GM21576 (cell line): ENCODE data around the gene PHYHIPL.
"Not testable (repeated sequence)": the region's sequence is repeated elsewhere in the genome, so short reads cannot be mapped to it uniquely, and the experiment has no call there.

ENCODE experiments used
- ATAC-seq: cut with Tn5 transposase; IDR thresholded peaks from one replicate; pipeline ENCODE4 v1.9.1; 2021; ENCODE audit warnings: mild to moderate bottlenecking, moderate library complexity; ENCODE audit not compliant: unreplicated experiment

Gene PHYHIPL

DNA sequence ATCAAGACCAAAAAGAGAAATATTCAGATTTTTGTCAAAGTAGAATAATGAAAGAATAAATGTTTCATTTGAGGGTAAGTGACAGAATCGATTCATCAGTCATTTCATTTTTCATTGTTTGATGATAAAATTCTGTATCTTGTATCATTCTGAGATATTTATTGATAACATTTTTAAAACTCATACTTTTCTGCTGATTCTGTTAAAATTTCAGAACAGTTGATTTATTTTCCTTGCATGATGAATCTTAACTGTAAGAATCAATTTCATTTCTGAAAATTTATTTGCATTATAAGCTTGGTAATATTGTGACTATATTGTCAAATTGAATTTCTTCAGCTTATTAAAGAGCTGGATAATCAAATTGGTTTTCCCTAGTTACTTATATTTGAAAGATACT lies 13.9 kb downstream of the PHYHIPL start:
- no peak for ATAC-seq

DNA sequence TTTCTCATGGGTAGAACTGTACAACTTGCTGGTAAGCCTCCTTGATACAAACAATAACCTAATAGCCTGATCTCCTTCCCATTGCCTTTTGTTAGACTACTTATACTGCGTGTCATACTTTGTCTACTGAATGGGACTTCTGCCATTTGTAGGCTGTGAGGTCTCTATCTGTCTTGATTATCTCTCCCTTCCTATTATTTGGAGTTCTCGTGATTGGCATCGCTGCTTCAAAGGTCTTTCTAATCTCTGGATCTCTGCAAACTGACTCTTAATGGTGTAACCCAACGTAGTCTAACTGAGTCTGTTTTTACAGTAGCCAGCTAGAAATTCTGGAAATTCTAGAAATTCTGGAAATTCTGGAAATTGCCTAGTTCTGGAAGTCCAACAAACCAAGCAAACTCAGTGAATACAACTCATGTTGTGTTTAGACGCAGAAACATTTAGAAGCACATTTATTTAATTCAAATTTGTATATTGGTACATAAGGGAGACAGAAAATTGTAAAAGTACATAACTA lies 29.8 kb downstream of the PHYHIPL start:
- ATAC-seq, result no peak

- no peak for ATAC-seq
Measured at GRCh38 chr10:59212301-59212798, 35.9 kb downstream of the PHYHIPL start.

GRCh38 chr10:59214160-59214559 lies 37.7 kb downstream of the PHYHIPL start:
- ATAC-seq, result no peak

GRCh38 chr10:59216178-59216869 lies 39.9 kb downstream of the PHYHIPL start:
- no peak for ATAC-seq

- no peak for ATAC-seq
Measured at GRCh38 chr10:59222788-59223187, 46.3 kb downstream of the PHYHIPL start.

DNA sequence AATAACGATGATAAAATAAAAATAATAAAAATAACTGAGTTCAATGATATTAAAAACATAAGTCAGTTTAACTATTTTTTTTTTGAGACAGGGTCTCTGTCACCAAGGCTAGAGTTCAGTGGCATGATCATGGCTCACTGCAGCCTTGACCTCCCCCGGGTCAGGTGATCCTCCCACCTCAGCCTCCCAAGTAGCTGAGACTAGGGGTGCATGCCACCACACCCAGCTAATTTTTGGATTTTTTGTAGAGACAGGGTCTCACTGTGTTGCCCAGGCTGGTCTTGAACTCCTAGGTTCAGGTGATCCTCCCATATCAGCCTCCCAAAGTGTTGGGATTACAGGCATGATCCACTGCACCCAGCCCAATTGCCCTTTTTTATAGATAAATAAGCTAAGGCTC lies 47.2 kb downstream of the PHYHIPL start:
- not testable (repeated sequence) for ATAC-seq

DNA sequence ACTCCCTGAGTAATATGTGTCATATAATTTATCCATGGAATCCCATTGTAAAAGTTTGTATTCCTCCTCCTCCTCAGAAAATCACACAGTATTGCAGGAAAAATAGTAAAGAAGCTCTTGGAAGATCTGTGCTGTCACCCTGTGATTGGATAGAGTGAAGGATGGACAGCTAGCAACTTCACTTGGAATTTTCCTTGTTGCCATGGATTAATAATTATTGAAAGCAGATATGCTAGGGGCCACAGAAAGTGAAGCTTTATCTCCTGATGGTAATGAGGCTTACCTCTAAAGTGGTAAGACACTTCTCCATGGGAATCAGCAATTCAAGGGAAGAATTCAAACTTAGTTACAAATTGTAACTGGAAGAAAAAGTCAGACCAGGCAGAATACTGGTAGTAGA lies 48.8 kb downstream of the PHYHIPL start:
- no peak for ATAC-seq

DNA sequence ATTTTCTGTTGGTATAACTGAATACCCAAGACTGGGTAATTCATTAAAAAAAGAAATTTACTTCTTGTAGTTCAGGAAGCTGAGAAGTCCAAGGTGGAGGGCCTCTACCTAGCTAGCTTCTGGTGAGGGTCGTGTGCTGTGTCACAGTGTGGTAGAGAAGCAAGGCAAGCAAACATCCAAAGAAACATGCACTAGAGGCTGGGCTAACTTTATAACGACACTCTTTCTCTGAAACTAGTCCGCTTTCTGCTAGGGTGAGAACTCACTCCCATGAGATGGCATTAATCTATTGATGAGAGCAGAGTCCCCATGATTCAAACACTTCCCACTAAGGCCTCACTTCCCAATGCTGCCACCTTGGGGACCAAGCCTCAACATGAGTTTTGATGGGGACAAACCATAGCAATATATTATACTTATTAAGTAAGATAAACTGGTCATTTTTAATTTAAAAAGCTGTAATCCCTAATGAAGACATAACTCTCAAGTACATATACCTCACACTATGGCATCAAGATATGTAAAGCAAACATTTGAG lies 50.8 kb downstream of the PHYHIPL start:
- no peak for ATAC-seq

DNA sequence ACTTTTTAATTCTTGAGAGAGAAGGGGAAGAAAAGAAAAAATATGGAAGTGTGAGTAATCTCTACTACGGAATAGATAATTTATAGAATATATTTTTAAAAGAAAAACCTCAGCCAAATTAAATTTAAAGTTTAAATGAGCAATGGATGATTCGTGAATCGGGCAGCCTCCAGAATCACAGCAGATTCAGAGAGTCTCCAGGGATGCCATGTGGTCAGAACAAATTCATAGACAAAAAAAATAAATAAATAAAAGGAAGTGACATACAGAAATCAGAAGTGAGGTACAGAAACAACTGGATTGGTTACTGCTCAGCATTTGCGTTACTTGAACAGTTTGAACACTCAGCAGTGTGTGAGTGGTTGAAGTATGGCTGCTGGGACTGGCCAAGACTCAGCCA lies 53.0 kb downstream of the PHYHIPL start:
- no peak for ATAC-seq

DNA sequence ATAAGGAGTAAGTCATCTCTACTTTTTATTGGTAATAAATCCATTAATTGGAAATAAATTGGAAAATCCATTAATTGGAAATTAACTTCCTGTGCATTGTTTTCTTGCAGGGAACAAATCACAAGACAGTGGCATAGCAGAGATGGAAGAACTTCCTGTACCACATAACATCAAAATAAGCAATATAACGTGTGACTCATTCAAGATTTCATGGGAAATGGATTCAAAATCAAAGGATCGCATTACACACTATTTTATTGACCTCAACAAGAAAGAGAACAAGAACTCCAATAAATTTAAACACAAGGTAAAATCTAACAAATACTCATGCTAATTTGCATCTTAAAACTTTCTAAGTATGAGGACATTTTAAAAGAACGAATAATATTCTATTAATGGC lies 57.8 kb downstream of the PHYHIPL start:
- ATAC-seq, result no peak

DNA sequence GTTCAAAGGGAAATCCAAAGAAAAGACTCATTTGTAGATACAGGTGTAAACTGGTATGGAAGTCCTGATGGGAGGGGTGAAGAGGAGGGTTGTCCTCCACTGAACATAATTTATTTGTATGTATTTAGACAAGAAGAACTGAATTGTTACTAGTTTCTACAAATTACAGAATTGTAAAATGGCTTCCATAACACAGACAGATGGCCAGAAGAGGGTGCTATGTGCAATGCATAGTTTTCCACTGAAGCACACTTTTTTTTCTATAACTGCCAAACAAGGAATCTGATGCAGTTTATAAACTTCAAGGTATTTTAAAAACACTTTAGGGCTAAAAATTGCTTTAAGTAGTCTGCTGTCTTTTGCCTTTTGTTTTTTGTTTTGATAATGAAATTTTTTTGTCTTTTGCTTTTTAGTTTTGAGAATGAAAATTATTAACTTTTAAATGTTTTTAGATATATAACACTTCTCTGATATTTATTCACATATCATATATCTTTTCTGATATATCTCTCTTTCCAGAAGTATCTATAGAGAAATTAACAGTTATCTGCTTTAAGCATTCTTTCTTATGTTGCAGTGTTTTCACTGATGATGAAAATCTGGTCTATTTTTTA lies 58.5 kb downstream of the PHYHIPL start:
- no peak for ATAC-seq

DNA sequence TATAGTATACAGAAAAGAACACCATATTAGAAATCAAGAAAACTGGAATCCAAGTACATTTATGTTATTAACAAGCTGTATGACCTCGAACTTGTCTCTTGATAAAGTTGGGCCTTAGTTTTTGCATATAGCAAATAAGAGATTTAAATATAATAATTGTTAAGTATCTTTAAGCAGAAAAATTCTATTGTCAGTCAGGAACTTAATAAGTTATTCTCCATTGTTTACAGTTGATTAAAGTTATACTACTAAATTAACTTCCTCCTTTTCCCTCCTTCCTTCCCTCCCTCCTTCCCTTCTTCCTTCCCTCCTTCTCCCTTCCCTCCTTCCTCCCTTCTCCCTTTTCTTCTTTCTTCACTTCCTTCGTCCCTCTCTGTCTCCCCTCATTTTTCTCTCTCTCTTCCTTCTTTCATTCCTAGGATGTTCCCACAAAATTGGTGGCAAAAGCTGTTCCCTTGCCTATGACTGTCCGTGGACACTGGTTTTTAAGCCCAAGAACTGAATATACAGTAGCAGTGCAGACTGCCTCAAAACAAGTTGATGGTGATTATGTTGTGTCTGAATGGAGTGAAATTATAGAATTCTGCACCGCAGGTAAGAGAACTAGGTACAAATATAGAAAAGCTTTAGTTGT lies 59.7 kb downstream of the PHYHIPL start:
- ATAC-seq, result no peak

- ATAC-seq, result no peak
Measured at GRCh38 chr10:59237775-59238174, 61.3 kb downstream of the PHYHIPL start.

GRCh38 chr10:59239108-59239507 lies 62.7 kb downstream of the PHYHIPL start:
- ATAC-seq, result not testable (repeated sequence)

- ATAC-seq, result no peak
Measured at GRCh38 chr10:59240582-59241183, 64.2 kb downstream of the PHYHIPL start.

DNA sequence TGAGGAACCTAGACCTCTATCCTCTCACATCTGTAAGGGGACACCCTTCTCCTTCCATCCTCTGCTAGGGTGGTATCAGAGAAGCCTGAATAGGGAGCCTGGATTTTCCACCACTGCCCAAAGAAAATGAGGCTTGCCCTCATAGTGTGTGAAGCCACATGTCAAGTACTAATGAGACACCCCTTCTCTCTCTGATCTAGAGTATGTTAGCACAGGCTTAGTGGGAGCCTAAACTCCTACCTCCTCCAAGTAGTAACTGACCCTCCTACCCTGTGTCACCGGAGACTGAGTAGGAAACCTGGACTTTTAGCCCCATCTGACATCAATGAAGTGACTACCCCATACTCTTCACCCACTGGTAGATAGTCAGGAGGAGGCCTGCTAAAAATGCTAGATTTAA lies 65.6 kb downstream of the PHYHIPL start:
- ATAC-seq, result no peak

DNA sequence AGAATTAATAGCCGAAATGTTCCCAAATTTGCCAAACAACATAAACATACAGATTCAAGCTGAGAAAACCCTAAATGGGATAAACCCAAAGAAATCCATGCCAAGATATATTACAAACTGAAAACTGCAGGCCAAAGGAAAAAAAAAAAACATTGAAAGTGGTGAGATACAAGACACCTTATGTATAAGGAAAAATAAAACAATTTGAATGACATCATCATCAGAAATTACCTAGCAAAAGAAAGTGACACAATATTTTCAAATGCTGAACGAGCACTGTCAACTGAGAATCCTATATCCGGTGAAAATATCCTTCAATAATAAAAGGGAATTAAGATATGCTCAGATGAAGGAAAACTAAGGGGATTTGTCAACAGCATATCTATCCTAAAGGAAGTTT lies 66.5 kb downstream of the PHYHIPL start:
- no peak for ATAC-seq

- no peak for ATAC-seq
Measured at GRCh38 chr10:59243611-59244195, 67.3 kb downstream of the PHYHIPL start.

DNA sequence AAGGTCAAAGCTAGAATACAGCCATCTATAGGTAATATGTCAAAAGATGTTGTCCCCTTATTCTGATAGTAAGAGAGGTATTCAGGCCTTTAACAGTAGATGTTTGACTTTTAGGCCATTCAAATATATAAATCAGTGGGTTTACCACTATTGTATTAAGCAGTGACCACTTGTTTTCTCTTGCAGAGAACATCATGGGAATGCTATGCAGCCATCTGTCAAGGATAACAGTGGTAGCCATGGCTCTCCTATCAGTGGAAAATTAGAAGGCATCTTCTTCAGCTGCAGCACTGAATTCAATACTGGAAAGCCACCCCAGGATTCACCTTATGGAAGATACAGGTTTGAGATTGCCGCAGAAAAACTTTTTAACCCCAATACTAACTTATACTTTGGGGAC lies 68.4 kb downstream of the PHYHIPL start:
- no peak for ATAC-seq

- ATAC-seq, result no peak
Measured at GRCh38 chr10:59245686-59246085, 69.2 kb downstream of the PHYHIPL start.
